ENCODE measurements around the gene NOXA1. TPM values are rescaled to one million over a fixed set of nuclear protein-coding genes. Genes with fewer than 3 reads are reported as not detected.
A peak's percentile ranks its signal among the peaks of the same experiment; 100 is the strongest.

The NOXA1 gene
- total RNA-seq, 4 donors from 2014 or later: 3.1 to 5.6 (median 4.4) TPM

DNA sequence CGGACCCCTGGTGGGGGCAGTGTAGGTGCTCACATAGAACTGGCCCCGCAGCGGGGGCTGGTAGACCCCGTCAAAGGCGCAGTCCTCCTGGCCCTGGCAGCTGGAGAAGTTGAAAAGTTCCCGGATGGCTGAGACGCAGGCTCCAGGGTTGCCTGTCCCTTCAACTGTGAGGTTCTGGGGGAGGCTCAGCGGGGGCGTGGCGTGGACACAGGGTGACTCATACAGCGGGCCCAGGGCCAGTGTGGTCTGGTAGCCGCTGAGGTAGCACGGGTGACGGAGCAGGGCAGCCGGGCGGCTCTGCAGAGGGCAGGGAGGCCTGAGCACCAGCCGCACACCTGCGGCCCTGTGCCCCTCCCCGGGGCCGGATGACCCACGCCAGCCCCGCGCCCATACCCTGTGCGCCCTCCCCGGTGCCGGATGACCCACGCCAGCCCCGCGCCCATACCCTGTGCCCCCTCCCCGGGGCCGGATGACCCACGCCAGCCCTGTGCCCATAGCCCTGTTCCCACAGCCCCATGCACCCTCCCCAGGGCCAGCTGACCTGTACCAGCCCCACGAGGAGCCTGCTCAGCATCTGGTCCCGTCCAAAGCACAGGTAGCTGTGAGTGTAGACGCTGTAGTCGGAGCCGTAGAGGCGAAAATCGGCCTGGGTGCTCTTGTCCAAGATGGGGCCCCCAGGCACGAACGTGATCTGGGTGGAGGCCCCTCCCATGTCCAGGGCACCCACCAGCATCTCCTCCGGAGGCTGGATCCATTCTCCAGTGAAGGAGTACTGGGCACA is 13.0 kb downstream of the NOXA1 start:
- TF ChIP-seq, protein P1, sequence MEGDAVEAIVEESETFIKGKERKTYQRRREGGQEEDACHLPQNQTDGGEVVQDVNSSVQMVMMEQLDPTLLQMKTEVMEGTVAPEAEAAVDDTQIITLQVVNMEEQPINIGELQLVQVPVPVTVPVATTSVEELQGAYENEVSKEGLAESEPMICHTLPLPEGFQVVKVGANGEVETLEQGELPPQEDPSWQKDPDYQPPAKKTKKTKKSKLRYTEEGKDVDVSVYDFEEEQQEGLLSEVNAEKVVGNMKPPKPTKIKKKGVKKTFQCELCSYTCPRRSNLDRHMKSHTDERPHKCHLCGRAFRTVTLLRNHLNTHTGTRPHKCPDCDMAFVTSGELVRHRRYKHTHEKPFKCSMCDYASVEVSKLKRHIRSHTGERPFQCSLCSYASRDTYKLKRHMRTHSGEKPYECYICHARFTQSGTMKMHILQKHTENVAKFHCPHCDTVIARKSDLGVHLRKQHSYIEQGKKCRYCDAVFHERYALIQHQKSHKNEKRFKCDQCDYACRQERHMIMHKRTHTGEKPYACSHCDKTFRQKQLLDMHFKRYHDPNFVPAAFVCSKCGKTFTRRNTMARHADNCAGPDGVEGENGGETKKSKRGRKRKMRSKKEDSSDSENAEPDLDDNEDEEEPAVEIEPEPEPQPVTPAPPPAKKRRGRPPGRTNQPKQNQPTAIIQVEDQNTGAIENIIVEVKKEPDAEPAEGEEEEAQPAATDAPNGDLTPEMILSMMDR (IDR thresholded peaks at IDR 0.05): no peak
- no peak for TF ChIP-seq POLR2A (IDR thresholded peaks at IDR 0.05)
- H3K4me3 ChIP-seq (ENCODE audit: low read depth, poor library complexity, severe bottlenecking): no peak overlapping the region
- WGBS, 2 donors: 63 to 71% methylated on average over 9 to 40 of the region's 42 CpGs
- peak in 1 of 2 donors; percentile 92 for DNase-seq (ENCODE audit: low spot score in 2 of 2)
- intact Hi-C loops (cut with DNase I; ENCODE audit: low total_unique reads): no loop called here

DNA sequence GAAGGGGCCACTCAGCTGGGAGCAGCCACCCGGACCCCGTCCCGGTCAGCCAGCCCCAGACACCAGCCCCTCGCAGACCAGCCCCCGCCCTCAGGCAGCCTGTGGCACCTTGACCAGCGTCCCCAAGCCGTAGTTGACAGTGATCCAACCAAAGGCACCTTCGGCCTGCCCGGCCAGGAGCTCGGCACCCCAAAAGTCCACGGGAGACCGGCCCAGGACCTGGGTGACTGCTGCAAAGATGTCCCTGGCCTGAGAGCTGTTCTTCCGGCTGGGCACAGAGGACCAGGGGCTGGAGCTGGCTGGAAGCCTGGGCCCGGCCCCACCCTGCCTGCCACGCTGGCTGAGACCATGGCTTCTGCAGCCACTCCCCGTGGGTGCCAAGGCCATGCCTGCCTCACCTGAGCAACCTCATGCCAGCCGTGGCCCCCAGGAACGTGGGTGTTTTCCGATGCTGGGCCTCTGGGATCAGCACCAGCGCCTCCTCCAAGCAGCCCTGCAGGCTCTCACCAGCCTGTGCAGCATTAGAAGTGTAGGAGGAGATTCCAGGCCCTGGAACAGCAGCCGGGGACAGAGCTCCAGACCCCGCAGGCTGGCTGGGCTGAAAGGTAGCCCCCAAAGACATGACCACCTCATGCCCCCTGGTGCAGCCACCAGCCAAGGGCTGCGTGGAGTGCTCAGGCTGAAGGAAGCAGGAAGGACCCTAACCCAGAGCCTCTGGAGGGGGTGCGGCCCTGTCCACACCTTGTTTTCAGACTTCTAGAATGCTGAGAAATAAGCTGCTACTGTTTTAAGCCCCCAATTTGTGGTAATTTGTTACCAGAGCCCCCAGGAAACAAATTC is 13.8 kb downstream of the NOXA1 start:
- WGBS, 2 donors: 73 to 74% methylated on average over 18 to 22 of the region's 24 CpGs
- no peak overlapping the region for H3K4me3 ChIP-seq (ENCODE audit: low read depth, poor library complexity, severe bottlenecking)
- TF ChIP-seq, protein P1 (IDR thresholded peaks at IDR 0.05): no peak
- TF ChIP-seq POLR2A (IDR thresholded peaks at IDR 0.05): no peak
- intact Hi-C loops (cut with DNase I; ENCODE audit: low total_unique reads): no loop called here
- DNase-seq (ENCODE audit: low spot score in 2 of 2): peak in 1 of 2 donors; percentile 85

DNA sequence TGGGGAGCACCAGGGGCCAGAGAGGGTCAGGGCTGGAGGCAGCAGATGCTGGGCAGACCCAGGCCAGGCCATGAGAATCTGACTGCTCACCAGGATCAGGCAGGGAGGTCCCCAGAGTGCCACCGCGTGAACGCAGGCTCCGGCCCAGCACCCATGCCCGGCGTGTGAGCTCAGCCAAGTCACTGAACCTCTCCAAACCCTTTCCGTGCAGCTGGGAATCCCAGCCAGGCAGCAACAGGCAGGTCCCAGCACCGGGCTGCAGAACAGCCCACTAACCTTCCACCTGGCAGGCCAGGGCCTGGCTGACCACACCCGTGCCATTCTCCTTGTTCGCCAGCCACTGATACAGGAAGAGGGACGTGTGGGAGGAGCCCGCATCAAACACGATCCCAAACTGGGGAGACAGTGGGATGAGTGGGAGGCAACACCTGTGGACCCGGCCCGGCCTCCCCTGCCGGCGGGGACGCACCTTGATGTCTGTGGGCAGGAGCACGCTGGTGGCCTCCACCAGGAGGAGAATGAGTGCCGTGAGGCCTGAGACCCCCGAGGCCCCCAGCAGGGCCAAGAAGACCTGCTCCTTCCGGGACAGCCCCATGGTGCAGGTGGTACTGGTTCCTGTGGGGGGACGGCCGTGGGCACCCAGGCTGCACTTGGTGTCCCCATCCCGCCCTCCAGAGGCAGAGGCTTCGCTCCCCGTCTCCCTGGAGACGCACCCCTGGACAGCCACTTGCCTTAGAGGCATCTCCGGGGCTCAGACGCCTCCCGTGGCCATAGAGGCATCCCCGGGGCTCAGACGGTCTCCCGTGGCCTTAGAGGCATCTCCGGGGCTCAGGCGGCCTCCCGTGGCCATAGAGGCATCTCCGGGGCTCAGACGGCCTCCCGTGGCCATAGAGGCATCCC is 14.7 kb downstream of the NOXA1 start:
- TF ChIP-seq, protein P1 (IDR thresholded peaks at IDR 0.05): no peak
- no peak for TF ChIP-seq POLR2A (IDR thresholded peaks at IDR 0.05)
- intact Hi-C loops (cut with DNase I; ENCODE audit: low total_unique reads): no loop called here
- 51 to 62% methylated on average over 14 to 32 of the region's 40 CpGs for WGBS, 2 donors
- no peak overlapping the region for H3K4me3 ChIP-seq (ENCODE audit: low read depth, poor library complexity, severe bottlenecking)
- peak in 1 of 2 donors; percentile 82 for DNase-seq (ENCODE audit: low spot score in 2 of 2)

DNA sequence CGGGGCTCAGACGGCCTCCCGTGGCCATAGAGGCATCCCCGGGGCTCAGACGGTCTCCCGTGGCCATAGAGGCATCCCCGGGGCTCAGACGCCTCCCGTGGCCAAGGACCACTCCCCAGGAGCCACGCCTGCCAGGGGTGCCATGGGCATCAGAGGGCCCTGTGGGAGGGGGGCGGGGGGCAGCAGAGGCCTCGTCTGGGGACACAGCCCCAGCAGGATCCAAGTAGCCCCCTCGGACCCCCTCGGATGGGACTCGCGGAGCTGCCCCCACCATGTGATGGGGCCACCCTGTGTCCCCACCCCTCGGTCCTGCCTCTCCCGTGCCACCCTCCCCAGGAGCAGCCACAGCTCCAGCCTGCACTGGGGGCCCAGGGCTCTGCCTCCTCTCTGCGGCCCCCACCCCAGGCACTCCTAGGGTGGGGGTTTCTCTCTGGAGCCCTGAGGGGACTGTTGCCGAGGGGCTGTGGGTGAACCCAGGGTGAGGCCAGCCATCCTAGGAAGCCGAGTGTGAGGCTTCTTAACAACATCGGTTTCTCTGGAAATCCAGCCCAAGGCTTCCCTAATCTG is 15.5 kb downstream of the NOXA1 start:
- intact Hi-C loops (cut with DNase I; ENCODE audit: low total_unique reads): no loop called here
- TF ChIP-seq POLR2A (IDR thresholded peaks at IDR 0.05): no peak
- TF ChIP-seq, protein P1 (IDR thresholded peaks at IDR 0.05): no peak
- DNase-seq (ENCODE audit: low spot score in 2 of 2): no peak
- H3K4me3 ChIP-seq (ENCODE audit: low read depth, poor library complexity, severe bottlenecking): no peak overlapping the region
- WGBS, 2 donors: 60 to 63% methylated on average over 3 to 17 of the region's 22 CpGs

DNA sequence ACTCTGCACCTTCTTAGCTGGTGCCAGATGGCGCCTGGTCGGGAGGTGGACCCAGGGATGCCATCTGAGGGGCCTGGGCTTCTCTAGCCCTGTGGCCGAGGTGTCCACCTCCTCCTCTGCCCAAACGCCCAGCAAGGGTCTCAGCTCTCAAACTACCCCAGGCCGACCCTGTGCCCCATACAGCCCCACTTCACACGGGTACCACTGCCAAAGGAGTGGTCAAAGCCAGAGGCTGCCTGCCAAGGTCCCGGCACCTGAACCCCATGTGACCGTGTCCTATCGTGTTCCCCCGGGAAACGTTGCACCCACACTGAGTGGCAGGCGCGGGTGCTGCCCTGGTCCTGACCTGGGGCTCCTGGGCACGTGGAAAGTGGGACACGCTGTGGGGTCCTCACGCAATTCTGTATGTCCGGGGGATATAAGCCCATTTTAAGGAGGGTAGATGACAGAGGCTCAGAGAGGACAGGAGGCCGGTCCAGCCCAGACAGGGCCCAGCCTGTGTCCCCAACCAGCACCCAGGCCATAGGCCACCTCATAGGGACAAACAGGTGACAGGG is 16.0 kb downstream of the NOXA1 start:
- peak in 1 of 2 donors; percentile 83 for DNase-seq (ENCODE audit: low spot score in 2 of 2)
- no peak overlapping the region for H3K4me3 ChIP-seq (ENCODE audit: low read depth, poor library complexity, severe bottlenecking)
- whole genome bisulfite sequencing, 2 donors: 66 to 69% methylated on average over 18 of the region's 18 CpGs
- intact Hi-C loops (cut with DNase I; ENCODE audit: low total_unique reads): no loop called here
- TF ChIP-seq, protein P1 (IDR thresholded peaks at IDR 0.05): no peak
- no peak for TF ChIP-seq POLR2A (IDR thresholded peaks at IDR 0.05)

Data from lower leg skin (tissue), 4 donors.